ENCODE data around the gene PARS2. TPM values are rescaled to one million over a fixed set of nuclear protein-coding genes. Genes with fewer than 3 reads are reported as not detected.

PARS2 gene
- total RNA-seq, 1 experiment from 2014 or later: 10.2 TPM

GRCh38 chr1:54782156-54782555 is 17.8 kb upstream of the PARS2 start:
- no peaks in the 10 kb centered on the region for H3K79me2 ChIP-seq (ENCODE audit: insufficient read depth, low read length)
- H3K14ac ChIP-seq (ENCODE audit: insufficient read depth, low read length): no peak overlapping the region
- H2AFZ ChIP-seq (ENCODE audit: low read length): no peak overlapping the region
- H3K27me3 Mint-ChIP-seq (ENCODE audit: low read depth): peaks cover 59% of the 10 kb centered on the region
- H3K4ac ChIP-seq (ENCODE audit: low read depth, low read length): no peak overlapping the region
- no peak overlapping the region for H3K18ac ChIP-seq (ENCODE audit: insufficient read length, low read depth, low read length)
- DNase-seq: no peak
- H3K9me3 Mint-ChIP-seq: no peaks in the 10 kb centered on the region
- H4K8ac ChIP-seq (replicated peaks; ENCODE audit: insufficient read length, low read depth, low read length): no peak overlapping the region
- H3K4me2 ChIP-seq (ENCODE audit: insufficient read depth, insufficient read length, low read length): no peak overlapping the region
- no peak overlapping the region for H2BK20ac ChIP-seq (ENCODE audit: low read depth, low read length, poor library complexity, severe bottlenecking)
- no peak overlapping the region for H2AK5ac ChIP-seq (ENCODE audit: insufficient read length, low read length)
- H2BK15ac ChIP-seq (ENCODE audit: low read depth, low read length): no peak overlapping the region
- H2BK12ac ChIP-seq (ENCODE audit: insufficient read length, low read depth, low read length): no peak overlapping the region
- no peak overlapping the region for H3T11ph ChIP-seq (ENCODE audit: low read length)
- no peaks in the 10 kb centered on the region for H3K9me3 ChIP-seq (ENCODE audit: control insufficient read depth, low read depth, low read length)
- H3K27me3 ChIP-seq (ENCODE audit: insufficient read depth, low read length): peaks cover 3% of the 10 kb centered on the region; the same call in 1 of the 2 replicates
- H3K9ac ChIP-seq (ENCODE audit: extremely low read depth, insufficient read length, low read length): no peak overlapping the region
- TF ChIP-seq CTCF (conservative IDR thresholded peaks at IDR 0.05): no peak
- H3K56ac ChIP-seq (ENCODE audit: insufficient read length, low read depth, low read length): no peak overlapping the region
- no peaks in the 10 kb centered on the region for H4K20me1 ChIP-seq (ENCODE audit: control insufficient read depth, insufficient read depth, insufficient read length)
- no CpG with 5 or more reads among the region's 6 CpGs for WGBS (ENCODE audit: extremely low coverage, insufficient read length, low lambda C conversion rate)
- no peaks in the 10 kb centered on the region for H3K4me1 ChIP-seq (ENCODE audit: insufficient read depth, low read length)
- H3K4me1 Mint-ChIP-seq: peaks cover 0 to 6% of the 10 kb centered on the region in 2 experiments; a peak in 1 of 4 replicates
- no peak overlapping the region for H2BK5ac ChIP-seq (ENCODE audit: insufficient read length, low read length)
- no peak overlapping the region for H3K27ac Mint-ChIP-seq
- no peak overlapping the region for H3K4me3 Mint-ChIP-seq
- no peaks in the 10 kb centered on the region for H3K79me1 ChIP-seq (ENCODE audit: insufficient read depth, low read depth, low read length, poor library complexity, severe bottlenecking)
- no peaks in the 10 kb centered on the region for H3K36me3 Mint-ChIP-seq (ENCODE audit: insufficient read depth in 1 of 3, low read depth in 3 of 3)
- H3K23ac ChIP-seq (ENCODE audit: insufficient read length, low read depth, low read length): no peak overlapping the region
- no peak overlapping the region for H4K91ac ChIP-seq (ENCODE audit: insufficient read length, low read depth, low read length)
- no peaks in the 10 kb centered on the region for H3K23me2 ChIP-seq (ENCODE audit: insufficient read length, low read depth, low read length, poor library complexity, severe bottlenecking)
- H2BK120ac ChIP-seq (ENCODE audit: low read depth, low read length, poor library complexity, severe bottlenecking): no peak overlapping the region
- H4K5ac ChIP-seq (ENCODE audit: insufficient read length, low read depth, low read length): no peak overlapping the region
- H3K27ac ChIP-seq (ENCODE audit: insufficient read length, low read depth, low read length): no peak overlapping the region
